Mucosa of descending colon (tissue), 3 donors: ENCODE data around the gene GPR78. TPM values are rescaled to one million over a fixed set of nuclear protein-coding genes. Genes with fewer than 3 reads are reported as not detected.

Experiments
- ATAC-seq: fragments of 200-7000 bp; cut with Tn5 transposase; one replicate; pipeline ENCODE4 v1.9.1; 2020; ENCODE audit warnings: mild to moderate bottlenecking, moderate library complexity
- DNase-seq, 3 donors: peaks; one replicate each; pipeline ENCODE4 v3.0.0-alpha.2; 2020
- H3K36me3 ChIP-seq: fragments of 200-600 bp; one replicate; pipeline ENCODE4 v1.8.0; 2021; ENCODE audit warnings: low read depth, mild to moderate bottlenecking
- H3K4me1 ChIP-seq: fragments of 200-600 bp; one replicate; pipeline ENCODE4 v1.8.0; 2021; ENCODE audit warnings: low read depth, mild to moderate bottlenecking
- H3K4me3 ChIP-seq: fragments of 200-600 bp; one replicate; pipeline ENCODE4 v1.8.0; 2021; ENCODE audit warnings: mild to moderate bottlenecking
- H3K9me3 ChIP-seq: fragments of 200-600 bp; one replicate; pipeline ENCODE4 v1.8.0; 2021; ENCODE audit warnings: mild to moderate bottlenecking
- CTCF ChIP-seq: fragments of 200-600 bp; IDR thresholded peaks from one replicate; pipeline ENCODE4 v1.8.0; 2022; ENCODE audit warnings: antibody characterized with exemption, mild to moderate bottlenecking
- intact Hi-C, 2 donors: fragments of 100-400 bp; cut with DNase I in 1 of 2; cut with micrococcal nuclease in 1 of 2; formaldehyde crosslinking; loops; one replicate each; pipeline versions ENCODE4 v1.11.0 to v1.11.1; 2022; cut with DNase I, micrococcal nuclease
- total RNA-seq, 3 donors: library from RNA; stranded (reverse); fragmentation: NEBNext Ultra II Directional in 2 of 3; extraction: Animal tissue kit (Norgen Biotek cat#: 25700) in 2 of 3; gene quantifications; one replicate each; pipeline versions ENCODE4 v1.2.1 to v1.2.4, GENCODE V29; 2021 to 2023
- donor health status: DM: no; HTN: no; CAD: no; lungs with moderate emphysema.
- donor health status: DM: no; HTN: no; CAD: no.
- donor health status: DM: no; HTN: yes; CAD: no.

GPR78 gene
- total RNA-seq, 3 donors from 2014 or later: 0.19 TPM; not detected in 2

GRCh38 chr4:8547108-8547911, 32.9 kb upstream of the GPR78 start:
- ATAC-seq (no peak), DNase-seq (no peak)
- intact Hi-C loops: no loop called here
- no peaks in the 10 kb centered on the region for H3K36me3 ChIP-seq
- no peaks in the 10 kb centered on the region for H3K9me3 ChIP-seq
- H3K4me3 ChIP-seq: no peak overlapping the region
- no peak for TF ChIP-seq CTCF
- H3K4me1 ChIP-seq: no peaks in the 10 kb centered on the region

GRCh38 chr4:8547912-8548730, 32.1 kb upstream of the GPR78 start:
- no peak for DNase-seq
- intact Hi-C loops: no loop called here
- Histone ChIP-seq H3K4me3 (no peak overlapping the region), H3K4me1 (no peaks in the 10 kb centered on the region), H3K9me3 (no peaks in the 10 kb centered on the region), H3K36me3 (no peaks in the 10 kb centered on the region)
- TF ChIP-seq CTCF: no peak
- no peak for ATAC-seq

GRCh38 chr4:8548731-8549351, 31.4 kb upstream of the GPR78 start:
- no peak overlapping the region for H3K4me3 ChIP-seq

GRCh38 chr4:8549352-8549931, 30.8 kb upstream of the GPR78 start:
- DNase-seq (no peak), ATAC-seq (no peak)
- intact Hi-C loops: no loop called here

More at GRCh38 chr4:8548731-8549351, 31.4 kb upstream of the GPR78 start:
- H3K4me1 ChIP-seq: no peaks in the 10 kb centered on the region
- TF ChIP-seq CTCF: no peak
- intact Hi-C loops: no loop called here
- no peak for DNase-seq
- H3K9me3 ChIP-seq: no peaks in the 10 kb centered on the region
- no peaks in the 10 kb centered on the region for H3K36me3 ChIP-seq
- ATAC-seq: no peak

More at GRCh38 chr4:8549352-8549931, 30.8 kb upstream of the GPR78 start:
- no peak overlapping the region for H3K4me3 ChIP-seq
- no peaks in the 10 kb centered on the region for H3K9me3 ChIP-seq
- TF ChIP-seq CTCF: no peak
- H3K4me1 ChIP-seq: no peaks in the 10 kb centered on the region
- H3K36me3 ChIP-seq: no peaks in the 10 kb centered on the region
